OCI-LY7 (cell line): Measurements from ENCODE around the gene FBLN1.

Experiments
- EZH2phosphoT487 ChIP-seq: fragments of 200-600 bp; sonication (generic); IDR thresholded peaks from 2 replicates; pipeline ENCODE4 v1.6.1; 2018; ENCODE audit warnings: low read depth, borderline replicate concordance, mild to moderate bottlenecking, mixed run types, antibody characterized with exemption, low read length, moderate library complexity, mixed read lengths
- TF ChIP-seq, protein P1 (sequence below): fragments of 200-600 bp; sonication (generic); conservative IDR thresholded peaks from 2 replicates; pipeline ENCODE4 v1.5.1; 2014; ENCODE audit warnings: mild to moderate bottlenecking, antibody characterized with exemption, low read length, moderate library complexity, mixed read lengths

GRCh38 chr22:45515676-45516075 is 13.0 kb downstream of the FBLN1 start:
- TF ChIP-seq EZH2phosphoT487, result no peak
- TF ChIP-seq, protein P1, sequence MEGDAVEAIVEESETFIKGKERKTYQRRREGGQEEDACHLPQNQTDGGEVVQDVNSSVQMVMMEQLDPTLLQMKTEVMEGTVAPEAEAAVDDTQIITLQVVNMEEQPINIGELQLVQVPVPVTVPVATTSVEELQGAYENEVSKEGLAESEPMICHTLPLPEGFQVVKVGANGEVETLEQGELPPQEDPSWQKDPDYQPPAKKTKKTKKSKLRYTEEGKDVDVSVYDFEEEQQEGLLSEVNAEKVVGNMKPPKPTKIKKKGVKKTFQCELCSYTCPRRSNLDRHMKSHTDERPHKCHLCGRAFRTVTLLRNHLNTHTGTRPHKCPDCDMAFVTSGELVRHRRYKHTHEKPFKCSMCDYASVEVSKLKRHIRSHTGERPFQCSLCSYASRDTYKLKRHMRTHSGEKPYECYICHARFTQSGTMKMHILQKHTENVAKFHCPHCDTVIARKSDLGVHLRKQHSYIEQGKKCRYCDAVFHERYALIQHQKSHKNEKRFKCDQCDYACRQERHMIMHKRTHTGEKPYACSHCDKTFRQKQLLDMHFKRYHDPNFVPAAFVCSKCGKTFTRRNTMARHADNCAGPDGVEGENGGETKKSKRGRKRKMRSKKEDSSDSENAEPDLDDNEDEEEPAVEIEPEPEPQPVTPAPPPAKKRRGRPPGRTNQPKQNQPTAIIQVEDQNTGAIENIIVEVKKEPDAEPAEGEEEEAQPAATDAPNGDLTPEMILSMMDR, result no peak
